Activated T-cell treated with anti-CD3 and anti-CD28 coated beads, Interleukin-2, amount 50 U/mL, for 1 hour (primary cell): ENCODE results near the gene PSPH.
A peak's percentile ranks its signal among the peaks of the same experiment; 100 is the strongest.
"Not testable (repeated sequence)": the region's sequence is repeated elsewhere in the genome, so short reads cannot be mapped to it uniquely, and the experiment has no call there.

Source experiments
- DNase-seq: peaks from one replicate; pipeline ENCODE4 v3.0.0-alpha.2; 2020

PSPH gene

GRCh38 chr7:56051339-56052191, at the start of gene PSPH, which contains the start of gene CCT6A:
TSS of gene PSPH (minus strand) at chr7:56051444. CDS start at chr7:56021212, 30,232 bp downstream.
TSS of gene CCT6A (plus strand) at chr7:56051765. CDS start at chr7:56051849, 84 bp downstream.
- peak; percentile 90 for DNase-seq

GRCh38 chr7:56099653-56100052, 48.4 kb upstream of the PSPH start:
- DNase-seq: no peak

- not testable (repeated sequence) for DNase-seq
These were observed 47.2 kb upstream of the PSPH start for GRCh38 chr7:56098187-56099008.

- DNase-seq: no peak
These were observed 46.5 kb upstream of the PSPH start for GRCh38 chr7:56097700-56098099.

GRCh38 chr7:56092789-56093531, 41.7 kb upstream of the PSPH start, which contains the start of gene PHKG1:
TSS of gene PHKG1 (minus strand) at chr7:56092952. CDS start at chr7:56088941, 4,011 bp downstream.
- DNase-seq: no peak

GRCh38 chr7:56092388-56092787, 41.1 kb upstream of the PSPH start:
- DNase-seq: not testable (repeated sequence)

GRCh38 chr7:56091591-56091990, 40.3 kb upstream of the PSPH start:
- DNase-seq: no peak

GRCh38 chr7:56087445-56087844, 36.2 kb upstream of the PSPH start:
- no peak for DNase-seq

- no peak for DNase-seq
These were observed 35.5 kb upstream of the PSPH start for GRCh38 chr7:56086761-56087160.

GRCh38 chr7:56083150-56083785, 32.0 kb upstream of the PSPH start:
- DNase-seq: no peak

GRCh38 chr7:56081626-56082340, 30.5 kb upstream of the PSPH start:
- DNase-seq: no peak

GRCh38 chr7:56080726-56081435, 29.6 kb upstream of the PSPH start:
- not testable (repeated sequence) for DNase-seq

GRCh38 chr7:56079450-56080185, 28.4 kb upstream of the PSPH start:
- DNase-seq: no peak

- DNase-seq: no peak
These were observed 27.0 kb upstream of the PSPH start for GRCh38 chr7:56078196-56078595.

GRCh38 chr7:56077681-56078080, 26.4 kb upstream of the PSPH start:
- no peak for DNase-seq

GRCh38 chr7:56074371-56074791, 23.1 kb upstream of the PSPH start:
- DNase-seq: peak; percentile 69

- not testable (repeated sequence) for DNase-seq
These were observed 15.1 kb upstream of the PSPH start for GRCh38 chr7:56066376-56066775.

- DNase-seq: peak; percentile 93
These were observed 12.8 kb upstream of the PSPH start, which contains the start of gene SUMF2 for GRCh38 chr7:56063882-56064625. TSS of gene SUMF2 (plus strand) at chr7:56064286. CDS start at chr7:56064312, 26 bp downstream.

- DNase-seq: no peak
These were observed 12.2 kb upstream of the PSPH start for GRCh38 chr7:56063500-56063881.
